CD4-positive, alpha-beta T cell treated with Interferon gamma for 1 hour (primary cell): Measurements from ENCODE around the gene C7.
"Not testable (repeated sequence)": the region's sequence is repeated elsewhere in the genome, so short reads cannot be mapped to it uniquely, and the experiment has no call there.

ENCODE experiments used
- DNase-seq: peaks from one replicate; pipeline ENCODE4 v3.0.0-alpha.2; 2020

C7 gene

GRCh38 chr5:40995801-40996586 lies 86.7 kb downstream of the C7 start:
- no peak for DNase-seq

GRCh38 chr5:40999142-40999541 lies 89.8 kb downstream of the C7 start:
- no peak for DNase-seq

- no peak for DNase-seq
These were observed 90.7 kb downstream of the C7 start for GRCh38 chr5:40999966-41000365.

- no peak for DNase-seq
These were observed 94.5 kb downstream of the C7 start for GRCh38 chr5:41003670-41004376.

- DNase-seq, result no peak
These were observed 95.6 kb downstream of the C7 start for GRCh38 chr5:41004931-41005330.

DNA sequence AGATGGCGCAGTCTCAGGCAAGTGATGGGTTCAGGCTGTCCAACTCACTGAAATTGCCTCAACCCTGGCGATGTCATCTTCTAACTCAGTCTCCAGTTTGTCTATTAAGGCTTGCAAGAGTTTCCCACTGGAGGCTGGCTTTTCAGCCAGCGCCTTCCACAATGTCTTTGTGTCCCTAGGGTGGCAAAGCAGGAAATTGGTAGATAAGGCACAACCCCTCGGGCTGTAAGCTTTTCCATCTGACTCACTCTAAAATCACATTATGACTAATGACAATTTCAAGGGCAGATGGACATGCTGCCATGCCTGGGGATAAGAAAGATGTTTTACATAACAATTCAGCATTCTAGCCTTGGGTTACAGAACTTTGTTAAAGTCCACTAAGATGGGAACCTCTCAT lies 99.9 kb downstream of the C7 start:
- DNase-seq, result no peak

DNA sequence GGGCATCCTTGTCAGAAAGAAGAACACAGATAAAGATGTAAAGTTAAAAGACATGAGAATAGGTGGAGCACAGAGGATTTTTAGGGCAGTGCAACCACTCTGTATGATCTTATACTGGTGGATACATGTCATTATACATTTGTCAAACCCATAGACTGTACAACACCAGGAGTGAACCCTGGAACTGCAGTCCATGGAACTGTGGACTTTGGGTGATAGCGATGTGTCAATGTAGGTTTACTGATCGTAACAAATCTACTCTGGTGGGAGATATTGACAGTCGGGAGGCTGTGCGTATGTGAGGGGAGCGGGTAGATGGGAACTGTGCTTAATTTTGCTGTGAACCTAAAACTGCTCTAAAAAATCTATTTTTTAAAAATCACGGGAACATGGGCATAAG lies 101.3 kb downstream of the C7 start:
- no peak for DNase-seq

- no peak for DNase-seq
These were observed 103.0 kb downstream of the C7 start for GRCh38 chr5:41012318-41012717.

DNA sequence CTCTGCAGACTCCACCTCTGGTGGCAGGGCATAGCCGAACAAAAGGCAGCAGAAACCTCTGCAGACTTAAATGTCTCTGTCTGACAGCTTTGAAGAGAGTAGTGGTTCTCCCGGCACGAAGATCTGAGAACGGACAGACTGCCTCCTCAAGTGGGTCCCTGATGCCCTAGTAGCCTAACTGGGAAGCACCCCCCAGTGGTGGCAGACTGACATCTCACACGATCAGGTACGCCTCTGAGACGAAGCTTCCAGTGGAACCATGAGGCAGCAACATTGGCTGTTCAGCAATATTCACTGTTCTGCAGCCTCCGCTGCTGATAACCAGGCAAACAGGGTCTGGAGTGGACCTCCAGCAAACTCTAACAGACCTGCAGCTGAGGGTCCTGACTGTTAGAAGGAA lies 113.3 kb downstream of the C7 start:
- not testable (repeated sequence) for DNase-seq
